NCI-H2171 treated with DMSO at 0.1 percent for 48 hours (cell line): Measurements from ENCODE around the gene MEST.
"Not testable (repeated sequence)": the region's sequence is repeated elsewhere in the genome, so short reads cannot be mapped to it uniquely, and the experiment has no call there.

ENCODE experiments used
- DNase-seq: peaks from one replicate; lab custom pipeline; 2025; lab: John Stamatoyannopoulos, UW

MEST gene, protein sequence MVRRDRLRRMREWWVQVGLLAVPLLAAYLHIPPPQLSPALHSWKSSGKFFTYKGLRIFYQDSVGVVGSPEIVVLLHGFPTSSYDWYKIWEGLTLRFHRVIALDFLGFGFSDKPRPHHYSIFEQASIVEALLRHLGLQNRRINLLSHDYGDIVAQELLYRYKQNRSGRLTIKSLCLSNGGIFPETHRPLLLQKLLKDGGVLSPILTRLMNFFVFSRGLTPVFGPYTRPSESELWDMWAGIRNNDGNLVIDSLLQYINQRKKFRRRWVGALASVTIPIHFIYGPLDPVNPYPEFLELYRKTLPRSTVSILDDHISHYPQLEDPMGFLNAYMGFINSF

DNA sequence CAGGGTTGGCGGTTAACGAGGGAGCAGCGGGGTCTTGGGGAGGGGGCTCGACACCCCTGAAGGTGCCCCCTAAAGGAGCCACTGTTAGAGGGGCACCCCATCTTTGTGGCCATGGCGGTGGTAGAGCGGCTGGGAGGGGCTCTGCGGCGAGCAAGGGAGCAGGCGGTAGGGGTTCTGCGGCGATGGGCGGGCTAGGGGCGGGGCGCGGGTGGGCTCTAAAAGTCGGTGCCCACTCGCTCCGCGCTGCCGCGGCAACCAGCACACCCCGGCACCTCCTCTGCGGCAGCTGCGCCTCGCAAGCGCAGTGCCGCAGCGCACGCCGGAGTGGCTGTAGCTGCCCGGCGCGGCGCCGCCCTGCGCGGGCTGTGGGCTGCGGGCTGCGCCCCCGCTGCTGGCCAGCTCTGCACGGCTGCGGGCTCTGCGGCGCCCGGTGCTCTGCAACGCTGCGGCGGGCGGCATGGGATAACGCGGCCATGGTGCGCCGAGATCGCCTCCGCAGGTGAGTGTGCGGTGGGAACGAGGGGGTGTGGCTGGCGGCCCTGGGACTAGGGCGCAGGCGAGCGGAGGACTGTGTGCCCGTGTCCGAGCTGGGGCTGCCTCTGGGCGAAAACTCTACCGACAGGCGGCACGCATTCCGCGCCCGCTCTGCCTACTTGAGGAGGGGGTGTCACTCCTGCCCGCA lies at the start of gene MEST:
Gene MEST (plus strand): TSS at position 245 of the 682 bp plus-strand sequence. CDS start 229 bp downstream, at position 474.
- peak; percentile 33 for DNase-seq

DNA sequence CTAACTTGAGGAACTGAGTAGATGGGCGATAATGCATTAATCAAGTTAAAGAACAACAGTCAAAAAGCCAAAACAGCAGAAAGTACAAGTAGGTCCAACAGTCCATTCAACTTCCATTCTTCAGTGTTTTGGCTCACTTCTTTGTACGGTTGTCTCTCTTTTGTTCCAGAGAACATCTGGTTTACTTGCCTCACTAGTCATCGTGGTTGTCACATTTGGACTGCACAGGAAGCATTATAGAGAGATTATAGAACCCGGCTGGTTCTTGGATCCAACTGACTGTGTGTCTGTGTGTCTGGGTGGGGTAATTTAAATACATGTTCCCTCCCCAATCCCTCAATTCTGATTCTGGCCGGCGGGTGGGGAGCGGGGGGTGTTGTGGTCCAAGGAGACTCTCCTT lies 49.3 kb upstream of the MEST start:
- no peak for DNase-seq

DNA sequence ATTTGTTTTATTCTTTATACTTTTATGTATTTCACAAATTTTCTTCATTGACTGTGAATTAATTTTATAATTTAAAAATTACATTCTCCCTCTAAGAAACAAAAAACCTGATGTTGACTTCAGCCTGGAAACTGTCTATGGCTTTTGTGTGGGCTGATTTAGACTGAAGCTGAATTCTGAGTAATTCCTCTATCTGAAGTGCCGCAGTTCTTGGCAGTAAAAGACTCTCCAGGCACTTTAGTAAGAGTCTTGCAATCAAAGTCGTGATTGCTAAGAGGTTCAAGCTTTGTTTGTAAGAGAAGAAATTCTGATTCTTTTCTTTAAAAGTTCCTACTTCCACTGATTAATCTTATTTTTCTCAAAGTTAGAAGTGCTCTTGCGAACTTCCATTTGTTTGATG lies 47.7 kb upstream of the MEST start:
- no peak for DNase-seq

DNA sequence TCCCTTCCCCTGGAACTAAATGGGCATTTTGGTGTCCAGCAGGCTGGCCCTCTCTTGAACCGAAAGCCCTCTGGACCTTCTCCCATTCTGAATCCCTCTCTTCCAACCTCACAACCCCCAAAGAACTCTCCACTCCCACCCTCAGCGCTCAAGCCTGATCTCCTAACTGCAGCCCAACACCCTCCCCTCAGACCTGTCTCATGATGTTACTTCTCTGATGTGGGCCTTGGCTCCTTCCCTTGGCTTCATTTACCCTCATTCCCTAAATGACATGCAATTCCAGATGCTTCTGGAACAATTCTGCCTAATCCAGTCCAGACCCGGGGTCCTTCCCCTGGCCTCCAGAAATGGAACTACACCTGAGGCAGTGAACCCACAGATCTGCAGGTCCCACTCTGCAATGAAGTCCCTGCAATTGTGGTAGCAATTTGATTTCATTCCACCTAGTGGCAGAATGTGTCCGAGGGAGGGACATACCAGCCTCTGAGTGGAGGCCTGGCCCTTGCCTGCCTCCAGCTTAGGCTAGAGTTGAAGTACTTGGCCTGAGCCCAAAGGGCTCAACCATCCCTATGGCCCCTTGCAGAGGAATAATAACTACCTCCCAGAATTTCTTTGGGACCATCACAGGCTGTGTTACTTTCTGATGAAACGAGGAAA lies 47.0 kb upstream of the MEST start:
- no peak for DNase-seq

DNA sequence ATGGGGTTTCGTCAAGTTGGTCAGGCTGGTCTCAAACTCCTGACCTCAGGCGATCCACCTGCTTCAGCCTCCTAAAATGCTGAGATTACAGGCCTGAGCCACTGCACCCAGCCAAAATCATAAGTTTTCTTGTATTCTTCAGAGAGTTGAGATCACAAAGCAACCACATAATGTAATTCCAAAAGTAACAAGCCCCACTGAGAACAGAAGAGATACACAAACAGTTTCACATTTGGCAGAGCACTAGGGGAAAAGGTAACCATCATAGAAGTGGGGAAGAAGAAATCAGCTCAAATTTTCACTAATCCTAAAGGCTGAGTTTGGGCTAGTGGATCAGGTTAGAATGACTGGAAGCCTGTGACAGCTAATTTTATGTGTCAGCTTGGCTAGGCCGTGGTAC lies 45.6 kb upstream of the MEST start:
- no peak for DNase-seq

DNA sequence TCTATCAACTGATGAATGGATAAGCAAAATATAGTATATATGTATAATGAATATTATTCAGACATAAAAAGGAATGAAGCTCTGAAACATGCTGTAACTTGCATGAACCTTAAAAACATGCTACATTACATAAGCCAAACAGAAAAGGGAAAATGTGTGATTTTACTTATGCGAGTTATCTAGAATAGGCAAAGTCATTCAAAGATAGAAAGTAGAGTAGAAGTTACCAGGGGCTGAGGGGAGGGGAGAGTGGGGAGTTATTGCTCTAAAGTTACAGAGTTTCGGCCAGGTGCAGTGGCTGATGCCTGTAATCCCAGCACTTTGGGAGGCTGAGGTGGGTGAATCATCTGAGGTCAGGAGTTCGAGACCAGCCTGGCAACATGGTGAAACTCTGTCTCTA lies 40.5 kb upstream of the MEST start:
- not testable (repeated sequence) for DNase-seq

DNA sequence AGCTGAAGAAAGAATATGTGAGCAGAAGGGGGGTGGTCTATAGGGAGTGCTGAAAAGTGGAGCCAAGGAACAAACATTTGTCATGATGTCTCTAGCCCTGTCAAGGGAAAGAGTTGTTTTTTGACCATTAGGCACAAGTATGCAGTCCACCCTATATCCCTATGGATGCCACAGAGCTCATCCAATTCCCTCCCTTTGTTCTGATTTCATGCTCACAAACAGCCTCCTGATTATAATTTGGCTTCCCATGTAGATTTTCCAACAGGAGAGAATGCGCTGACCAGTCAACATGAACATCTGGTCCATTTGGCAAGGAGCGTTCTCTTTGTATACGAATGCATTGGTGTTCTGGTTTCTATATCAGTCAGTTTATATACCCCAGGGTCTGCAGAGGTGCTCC lies 38.9 kb upstream of the MEST start:
- DNase-seq, result no peak

DNA sequence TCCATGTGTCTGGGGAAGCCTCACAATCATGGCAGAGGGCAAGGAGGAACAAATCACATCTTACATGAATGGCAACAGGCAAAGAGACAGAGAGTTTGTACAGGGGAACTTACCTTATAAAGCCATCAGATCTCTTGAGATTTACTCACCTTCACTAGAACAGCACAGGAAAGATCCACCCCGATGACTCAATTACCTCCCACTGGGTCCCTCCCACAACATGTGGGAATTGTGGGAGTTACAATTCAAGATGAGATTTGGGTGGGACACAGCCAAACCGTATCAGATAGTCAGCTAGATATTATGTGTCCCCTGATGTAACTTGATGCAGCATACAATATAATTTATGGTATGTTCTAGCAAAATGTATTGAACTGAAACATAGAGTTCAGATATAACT lies 36.9 kb upstream of the MEST start:
- DNase-seq, result peak; percentile 9

DNA sequence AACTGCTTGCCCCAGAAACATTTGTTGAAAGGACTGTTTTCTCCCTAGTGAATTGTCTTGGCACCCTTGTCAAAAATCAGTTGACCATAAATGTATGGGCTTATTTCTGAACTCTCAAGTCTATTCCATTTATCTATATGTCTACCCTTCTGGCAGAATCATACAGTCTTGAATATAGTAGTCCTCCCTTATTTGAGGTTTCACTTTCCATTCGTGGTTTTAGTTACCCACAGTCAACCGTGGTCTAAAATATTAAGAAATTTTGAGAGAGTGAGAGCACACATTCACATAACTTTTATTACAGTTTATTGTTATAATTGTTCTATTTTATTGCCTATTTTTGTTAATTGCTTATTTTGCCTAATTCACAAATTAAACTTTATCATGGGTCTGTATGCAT lies 33.6 kb upstream of the MEST start:
- no peak for DNase-seq

DNA sequence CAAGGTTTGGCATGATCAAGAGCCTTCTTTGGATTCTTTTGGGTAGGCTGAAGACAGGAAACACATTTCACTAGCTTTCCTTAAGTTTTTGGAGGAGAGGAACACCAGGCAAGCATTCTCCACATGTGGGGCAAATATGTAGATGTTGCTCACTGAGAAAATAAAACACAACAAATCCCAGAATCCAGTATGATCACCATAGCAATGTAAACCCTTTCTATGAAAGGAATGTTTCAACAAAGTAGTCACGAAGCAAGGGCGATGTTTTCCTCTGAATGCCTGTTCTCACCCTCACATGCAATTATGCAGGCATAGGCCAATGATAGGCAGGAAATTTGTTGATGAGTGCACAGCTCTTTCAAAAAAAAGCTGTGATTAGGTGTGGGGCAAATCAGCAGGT lies 30.6 kb upstream of the MEST start:
- no peak for DNase-seq

DNA sequence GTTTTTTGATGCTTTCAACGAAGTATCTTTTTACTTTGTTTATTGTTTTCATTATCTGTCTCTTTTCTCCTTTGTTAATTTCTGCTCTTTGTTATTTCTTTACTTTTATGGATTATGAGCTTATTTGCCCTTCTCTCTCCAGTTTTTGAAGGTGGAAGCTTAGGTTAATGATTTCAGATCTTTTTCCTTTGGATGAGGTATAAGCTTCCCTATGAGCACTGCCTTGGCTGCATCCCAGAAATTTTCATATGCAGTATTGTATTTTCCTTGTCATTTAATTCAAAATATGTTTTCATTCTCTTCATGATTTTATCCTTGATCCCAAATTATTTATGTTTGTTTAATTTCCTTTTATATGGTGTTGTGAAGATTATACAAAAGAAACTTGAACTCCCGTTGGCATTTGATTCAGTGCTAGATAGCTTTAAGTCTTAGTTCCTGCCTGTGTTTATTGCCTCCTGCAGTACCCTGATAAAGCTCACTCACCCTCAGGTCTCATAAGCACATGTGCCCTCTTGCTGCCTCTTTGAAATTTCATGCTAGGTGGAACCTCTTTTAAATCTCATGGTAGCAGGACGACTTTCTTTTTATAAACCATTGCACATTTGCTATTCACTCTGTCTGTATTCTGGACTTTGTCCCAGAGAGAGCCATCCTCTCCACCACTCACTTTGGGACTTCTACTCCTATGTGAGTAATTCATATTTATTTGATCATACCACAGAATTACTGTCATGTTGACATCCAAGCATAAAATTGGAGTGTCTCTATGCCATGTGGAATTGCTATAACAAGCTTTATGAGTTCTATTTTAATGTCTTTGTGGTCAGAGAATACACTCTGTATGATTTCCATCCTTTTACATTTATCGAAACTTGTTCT lies 28.1 kb upstream of the MEST start:
- no peak for DNase-seq

DNA sequence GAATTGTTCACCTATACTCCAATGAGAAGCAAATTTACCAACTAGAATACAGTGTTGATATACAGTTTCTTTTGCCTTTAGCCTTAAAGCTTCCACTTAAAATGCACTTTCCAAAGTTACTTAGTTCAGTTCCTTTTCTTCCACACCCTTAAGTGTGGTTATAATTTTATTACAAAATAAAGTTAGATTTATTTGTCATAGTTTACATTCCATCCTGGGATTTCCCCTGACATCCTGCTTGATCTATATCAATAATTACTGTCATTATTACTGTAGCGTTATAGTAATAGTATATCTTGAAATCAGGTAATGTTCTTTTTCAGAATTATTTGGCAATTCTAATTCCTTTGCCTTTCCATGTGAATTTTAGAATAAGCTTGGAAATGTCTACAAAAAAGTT lies 23.3 kb upstream of the MEST start:
- no peak for DNase-seq

DNA sequence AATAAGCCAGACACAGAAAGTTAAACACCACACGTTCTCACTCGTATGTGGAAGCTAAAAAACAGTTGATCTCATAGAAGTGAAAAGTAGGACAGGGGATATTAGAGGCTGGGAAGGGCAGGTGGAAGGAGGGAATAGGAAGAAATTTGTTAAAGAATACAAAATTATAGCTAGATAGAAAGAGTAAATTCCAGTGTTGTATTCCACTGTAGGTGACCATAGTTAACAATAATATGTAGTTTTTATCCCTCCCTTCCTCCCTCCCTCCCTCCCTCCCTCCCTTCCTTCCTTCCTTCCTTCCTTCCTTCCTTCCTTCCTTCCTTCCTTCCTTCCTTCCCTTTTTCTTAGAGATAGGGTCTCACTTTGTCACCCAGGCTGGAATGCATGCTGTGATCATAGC lies 19.9 kb upstream of the MEST start:
- no peak for DNase-seq

DNA sequence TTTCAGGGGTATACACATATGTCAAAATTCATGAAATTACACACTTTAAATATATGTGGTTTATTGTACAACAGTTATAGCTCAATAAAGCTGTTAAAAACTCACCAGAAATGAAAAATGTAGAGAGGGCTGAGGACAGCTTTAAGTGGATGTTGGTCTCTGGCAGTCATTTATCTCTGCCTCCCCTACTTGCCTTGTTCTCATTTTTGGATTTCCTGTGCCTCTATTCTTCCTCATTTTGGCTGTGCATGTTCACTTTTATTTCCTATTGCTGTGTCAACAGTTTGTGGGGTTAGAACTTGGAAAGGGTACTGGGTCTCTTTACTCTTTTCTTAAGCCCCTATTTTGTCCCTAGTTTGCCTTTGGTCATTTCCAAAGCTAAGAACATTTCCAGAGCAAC lies 18.6 kb upstream of the MEST start:
- DNase-seq, result no peak

DNA sequence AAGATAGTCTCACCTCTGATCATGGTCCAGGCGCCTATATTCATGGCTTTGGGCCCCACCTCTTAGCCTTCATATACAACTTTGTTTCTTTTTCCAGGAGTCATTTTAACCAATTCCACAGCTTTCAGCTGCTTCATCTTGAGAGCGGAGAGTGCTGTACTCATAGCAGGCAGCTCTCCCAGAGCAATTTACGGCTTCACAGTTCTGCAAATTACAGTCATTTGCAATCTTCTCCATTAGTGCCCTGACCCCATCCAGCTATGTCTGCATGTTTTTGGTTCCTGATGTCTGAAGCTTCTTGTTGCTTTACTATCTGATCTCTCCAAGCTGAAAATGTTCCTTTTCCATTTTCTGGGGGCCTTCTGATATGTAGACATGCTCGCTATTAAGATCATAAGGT lies 18.0 kb upstream of the MEST start:
- DNase-seq, result no peak

DNA sequence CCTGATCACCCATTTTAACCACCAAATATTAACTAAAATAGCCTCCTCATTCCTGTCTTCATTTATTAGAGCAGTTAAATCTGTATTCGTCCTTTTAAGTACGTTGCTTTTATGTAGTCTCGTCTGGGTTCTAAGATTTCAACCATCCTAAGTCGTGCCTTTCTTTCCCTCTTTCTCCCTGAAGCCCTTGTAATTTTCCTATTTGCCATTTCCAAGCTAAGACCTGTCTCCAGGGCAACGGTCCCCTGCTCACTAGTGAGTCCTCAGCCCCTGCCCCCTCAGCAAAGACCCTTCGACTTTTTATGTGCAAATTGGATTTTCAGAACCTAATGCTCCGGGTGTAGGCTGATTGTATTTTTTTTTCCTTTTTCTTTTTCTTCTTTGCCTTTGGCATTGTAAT lies 16.1 kb upstream of the MEST start:
- no peak for DNase-seq

DNA sequence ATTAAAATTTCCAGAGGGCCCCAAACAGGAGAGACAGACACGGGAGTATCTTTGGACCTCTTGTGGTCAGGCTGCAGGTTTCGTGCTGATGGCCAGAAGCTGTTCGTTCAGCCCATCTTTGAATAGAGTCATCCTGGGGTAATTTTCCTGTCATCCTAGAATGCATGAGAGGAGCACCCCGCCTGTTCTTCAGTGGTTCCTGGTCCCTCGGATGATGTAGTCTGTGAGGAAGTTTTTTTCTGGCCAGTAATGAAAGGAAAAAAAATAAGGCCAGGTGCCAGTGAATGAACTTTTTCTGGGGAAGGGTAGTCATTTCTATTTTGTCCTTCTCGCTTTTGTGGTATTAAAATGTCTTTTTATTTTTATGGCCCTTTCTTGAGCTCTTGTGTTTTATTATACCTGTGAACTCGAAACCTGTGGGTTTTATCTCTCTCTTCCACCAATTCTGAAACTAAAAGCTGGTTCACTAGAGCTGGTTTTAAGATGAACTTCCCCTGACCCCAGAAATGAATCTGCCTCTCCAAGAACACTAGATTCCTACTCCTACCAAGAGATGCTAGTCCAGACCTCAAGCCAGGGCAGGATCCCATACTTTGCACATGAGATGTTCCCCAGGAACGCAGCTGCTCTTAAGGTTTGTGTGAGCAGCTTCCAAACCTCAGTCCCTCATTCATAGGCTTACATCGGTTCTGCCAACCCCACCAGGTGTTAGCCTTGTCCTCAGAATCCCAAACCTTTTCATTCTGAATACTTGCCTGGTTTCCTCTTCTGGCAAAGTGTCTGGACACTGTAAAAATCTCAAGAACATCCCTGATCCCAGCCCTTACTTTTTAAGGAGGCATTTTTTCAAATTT lies 15.4 kb upstream of the MEST start:
- DNase-seq, result no peak

DNA sequence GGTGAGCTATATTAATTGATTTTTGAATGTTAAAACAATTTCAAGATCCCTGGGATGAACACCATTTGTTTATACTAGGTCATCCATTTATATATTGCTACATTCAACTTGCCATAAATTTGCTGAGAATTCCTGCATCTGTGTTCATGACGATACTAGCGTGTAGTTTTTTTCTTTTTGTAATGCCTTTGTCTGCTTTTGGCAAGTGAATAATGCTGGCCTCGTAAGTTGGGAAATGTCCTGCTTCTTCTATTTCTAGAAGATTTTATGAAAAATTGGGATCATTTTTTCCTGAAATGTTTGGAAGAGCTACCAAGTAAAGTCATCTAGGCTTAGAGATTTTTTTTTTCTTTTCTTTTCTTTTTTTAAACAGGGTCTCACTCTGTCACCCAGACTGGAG lies 12.9 kb upstream of the MEST start:
- DNase-seq, result no peak

DNA sequence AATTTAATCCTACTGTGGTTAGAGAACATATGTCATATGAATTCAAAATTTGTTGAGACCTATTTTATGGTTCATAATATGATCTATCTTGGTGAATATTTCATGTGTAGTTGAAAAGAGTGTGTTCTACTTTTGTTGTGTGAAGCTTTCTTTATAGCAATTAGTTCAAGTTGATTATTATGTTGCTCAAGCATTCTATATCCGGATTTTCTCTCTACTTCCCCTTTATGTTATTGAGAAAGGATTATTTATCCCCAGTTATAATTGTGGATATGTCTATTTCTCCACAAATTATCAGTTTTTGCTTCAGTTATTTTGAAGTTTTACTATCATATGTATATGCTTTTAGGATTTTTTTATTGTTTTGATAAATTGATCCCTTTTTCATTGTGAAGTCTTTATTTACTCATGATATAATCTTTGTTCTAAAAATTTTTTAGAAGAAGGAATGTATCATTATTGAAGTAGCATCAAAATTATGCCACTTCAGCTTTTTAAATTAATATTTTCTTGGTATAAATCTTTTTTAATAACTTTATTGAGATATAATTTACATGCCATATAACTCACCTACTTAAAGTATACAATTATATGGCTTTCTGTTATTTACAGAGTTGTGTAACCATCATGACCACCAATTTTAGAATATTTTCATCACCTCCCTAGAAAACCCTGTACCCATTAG lies 12.0 kb upstream of the MEST start:
- DNase-seq, result no peak

DNA sequence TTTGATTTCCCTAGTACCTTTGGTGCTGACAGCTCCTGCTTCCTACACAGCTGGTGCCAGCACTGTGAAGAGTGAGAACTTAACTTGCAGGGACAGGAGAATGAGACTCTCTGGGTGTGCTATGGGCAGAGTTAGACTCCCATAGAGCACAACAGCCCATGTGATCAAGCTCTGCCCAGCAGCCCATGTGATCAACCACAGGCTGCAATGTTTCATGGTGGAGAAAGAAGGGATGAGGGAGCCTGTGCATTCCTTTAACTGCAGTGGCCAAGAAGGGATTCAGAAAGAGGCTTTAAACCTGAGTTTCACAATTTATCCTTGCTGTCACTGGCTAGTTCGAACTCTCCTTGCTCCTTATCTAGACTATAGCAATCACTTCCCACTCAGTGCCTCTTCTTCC lies 10.0 kb upstream of the MEST start:
- no peak for DNase-seq

DNA sequence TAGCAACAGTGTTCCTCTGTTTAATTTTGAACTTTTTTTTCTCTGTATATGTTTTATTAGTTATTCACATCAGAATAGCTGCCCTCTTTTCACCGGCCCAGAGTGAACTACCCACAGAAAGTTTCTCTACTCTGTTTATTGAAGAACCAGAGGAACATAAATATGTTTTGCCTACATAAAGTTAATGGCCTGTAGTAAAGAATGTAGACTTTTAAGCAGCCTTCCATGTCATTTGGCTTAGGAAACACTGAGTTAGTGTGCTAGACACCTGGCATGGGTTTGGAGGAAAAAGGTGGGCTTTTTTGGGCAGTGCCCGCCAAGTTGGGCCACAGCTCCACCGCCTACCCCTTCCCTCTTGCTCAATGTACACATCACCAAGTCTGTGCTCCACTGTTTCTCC lies 8.9 kb upstream of the MEST start:
- no peak for DNase-seq
